WI38 (cell line): ENCODE results near the gene SPTBN5.

Experiments
- H3K4me3 ChIP-seq: 2 replicates; pipeline ENCODE4 v1.5.1; 2011; ENCODE audit warnings: low read depth, mild to moderate bottlenecking, control low read depth, low read length
- TF ChIP-seq, protein P1 (sequence below): IDR thresholded peaks from 2 replicates; pipeline ENCODE4 v1.5.1; 2012; ENCODE audit warnings: low read depth, mild to moderate bottlenecking, control low read depth, low read length

The SPTBN5 gene

DNA sequence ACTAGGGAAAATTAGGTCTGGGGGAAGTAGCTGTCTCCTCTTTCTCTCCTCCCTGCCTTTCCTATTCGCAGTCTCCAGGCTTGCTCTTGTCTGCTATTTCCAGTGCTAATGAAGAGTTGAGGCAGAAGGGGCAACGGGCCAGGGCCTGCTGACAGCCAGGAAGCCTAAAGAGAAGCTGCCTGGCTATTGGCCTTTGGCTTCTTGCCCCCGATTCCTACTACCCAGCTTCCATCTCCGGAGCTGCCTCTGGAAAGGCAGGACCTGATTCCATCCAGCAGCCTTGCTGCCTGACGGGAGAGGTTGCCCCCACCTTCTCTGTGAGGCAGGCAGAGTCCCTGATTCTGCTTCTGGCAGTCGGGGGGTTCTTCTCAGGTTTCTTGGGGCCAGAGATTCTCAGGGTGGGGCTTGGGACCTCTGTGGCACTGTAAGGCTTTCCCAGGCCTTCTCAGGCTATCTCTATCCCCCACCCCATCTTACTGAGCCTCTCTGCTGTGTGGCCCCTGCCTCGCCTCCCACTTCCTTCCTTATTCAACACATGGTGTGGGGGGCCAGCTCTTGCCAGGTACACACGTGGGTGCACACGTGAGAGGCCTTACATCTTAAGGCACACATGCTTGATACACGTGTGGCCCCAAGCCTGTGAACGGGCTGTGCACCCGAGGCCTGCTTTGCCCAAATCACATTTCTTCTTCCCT is 84.2 kb downstream of the SPTBN5 start:
- no peak overlapping the region for H3K4me3 ChIP-seq
- TF ChIP-seq, protein P1, sequence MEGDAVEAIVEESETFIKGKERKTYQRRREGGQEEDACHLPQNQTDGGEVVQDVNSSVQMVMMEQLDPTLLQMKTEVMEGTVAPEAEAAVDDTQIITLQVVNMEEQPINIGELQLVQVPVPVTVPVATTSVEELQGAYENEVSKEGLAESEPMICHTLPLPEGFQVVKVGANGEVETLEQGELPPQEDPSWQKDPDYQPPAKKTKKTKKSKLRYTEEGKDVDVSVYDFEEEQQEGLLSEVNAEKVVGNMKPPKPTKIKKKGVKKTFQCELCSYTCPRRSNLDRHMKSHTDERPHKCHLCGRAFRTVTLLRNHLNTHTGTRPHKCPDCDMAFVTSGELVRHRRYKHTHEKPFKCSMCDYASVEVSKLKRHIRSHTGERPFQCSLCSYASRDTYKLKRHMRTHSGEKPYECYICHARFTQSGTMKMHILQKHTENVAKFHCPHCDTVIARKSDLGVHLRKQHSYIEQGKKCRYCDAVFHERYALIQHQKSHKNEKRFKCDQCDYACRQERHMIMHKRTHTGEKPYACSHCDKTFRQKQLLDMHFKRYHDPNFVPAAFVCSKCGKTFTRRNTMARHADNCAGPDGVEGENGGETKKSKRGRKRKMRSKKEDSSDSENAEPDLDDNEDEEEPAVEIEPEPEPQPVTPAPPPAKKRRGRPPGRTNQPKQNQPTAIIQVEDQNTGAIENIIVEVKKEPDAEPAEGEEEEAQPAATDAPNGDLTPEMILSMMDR = no peak

DNA sequence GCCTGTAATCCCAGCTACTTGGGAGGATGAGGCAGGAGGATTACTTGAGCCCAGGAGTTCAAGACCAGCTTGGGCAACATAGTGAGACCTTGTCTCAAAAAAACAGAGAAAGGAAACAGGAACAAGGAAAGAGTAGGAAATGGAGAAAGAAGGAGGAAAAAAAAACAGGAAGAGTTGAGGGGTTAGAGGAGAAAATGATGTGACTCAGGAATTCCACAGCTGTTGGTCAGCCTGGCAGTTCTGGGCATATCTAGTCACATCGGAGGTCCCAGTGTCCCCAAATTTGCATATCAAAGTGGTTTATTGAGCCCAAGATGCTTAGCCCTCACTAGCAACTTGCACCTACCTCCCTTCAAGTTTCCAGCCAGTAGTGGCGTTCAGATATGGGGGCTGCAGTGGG is 84.7 kb downstream of the SPTBN5 start:
- no peak overlapping the region for H3K4me3 ChIP-seq
- TF ChIP-seq, protein P1 = no peak

DNA sequence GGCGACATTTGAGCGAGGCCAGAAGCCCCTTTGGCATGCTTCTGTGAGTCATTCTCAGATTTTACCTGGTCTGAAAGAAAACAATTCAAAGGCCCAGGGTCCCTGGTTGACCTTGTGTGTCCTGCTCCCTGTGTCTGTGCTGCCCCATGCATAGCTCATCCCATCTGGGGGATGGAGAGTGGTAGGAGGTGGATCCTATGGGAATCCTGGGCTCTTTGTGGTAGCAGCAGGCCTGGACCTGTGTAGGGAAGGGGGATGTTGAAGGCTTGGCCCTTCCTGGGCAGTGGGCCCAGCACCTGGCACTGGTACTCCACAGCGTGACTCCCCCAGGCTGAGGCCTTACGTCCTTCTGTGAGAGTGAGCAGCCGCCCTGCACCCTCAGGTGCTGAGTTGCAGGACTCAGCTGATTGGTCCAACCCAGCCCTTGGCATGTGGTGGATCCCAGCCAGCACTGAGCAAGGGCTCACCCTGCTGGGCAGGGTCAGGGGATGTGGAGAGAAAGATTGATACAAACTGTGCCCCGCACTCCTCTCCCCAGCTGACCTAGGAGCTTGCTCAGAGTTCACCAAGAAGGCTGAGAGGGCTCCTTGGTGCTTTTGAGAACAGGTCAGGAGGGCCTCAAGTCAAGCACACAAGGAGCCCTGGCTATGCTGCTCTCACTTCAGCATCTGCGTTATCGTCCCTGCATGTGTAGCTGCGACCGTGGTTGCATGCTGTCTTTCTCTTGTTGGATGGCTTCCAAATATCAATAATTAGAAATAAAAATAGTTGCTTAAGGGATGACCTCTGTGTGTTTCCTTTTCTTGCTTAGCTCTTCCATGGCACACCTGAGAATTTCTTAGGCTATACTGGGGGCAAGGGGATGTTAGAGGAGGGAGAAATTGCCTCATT is 87.3 kb downstream of the SPTBN5 start:
- TF ChIP-seq, protein P1 = no peak
- H3K4me3 ChIP-seq = no peak overlapping the region

DNA sequence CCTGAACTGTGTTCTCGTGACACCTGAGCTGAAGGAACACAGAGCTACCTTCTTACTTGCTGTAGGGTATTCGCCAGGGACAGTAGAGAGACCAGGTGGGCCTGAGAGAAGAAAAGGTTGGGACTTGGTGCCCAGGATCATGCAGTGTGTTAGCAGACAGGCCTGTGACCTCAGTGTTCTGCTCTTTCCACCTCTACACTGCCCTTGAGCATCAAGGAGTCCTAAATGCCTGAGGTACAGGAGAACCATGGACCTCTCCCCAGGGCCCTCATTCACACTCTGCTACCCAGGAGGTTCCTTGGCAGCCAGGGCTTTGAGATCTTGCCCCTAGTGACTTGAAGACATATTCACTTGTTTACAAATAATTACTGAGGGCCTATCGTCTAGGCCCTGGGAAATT is 88.1 kb downstream of the SPTBN5 start:
- TF ChIP-seq, protein P1 = no peak
- no peak overlapping the region for H3K4me3 ChIP-seq

DNA sequence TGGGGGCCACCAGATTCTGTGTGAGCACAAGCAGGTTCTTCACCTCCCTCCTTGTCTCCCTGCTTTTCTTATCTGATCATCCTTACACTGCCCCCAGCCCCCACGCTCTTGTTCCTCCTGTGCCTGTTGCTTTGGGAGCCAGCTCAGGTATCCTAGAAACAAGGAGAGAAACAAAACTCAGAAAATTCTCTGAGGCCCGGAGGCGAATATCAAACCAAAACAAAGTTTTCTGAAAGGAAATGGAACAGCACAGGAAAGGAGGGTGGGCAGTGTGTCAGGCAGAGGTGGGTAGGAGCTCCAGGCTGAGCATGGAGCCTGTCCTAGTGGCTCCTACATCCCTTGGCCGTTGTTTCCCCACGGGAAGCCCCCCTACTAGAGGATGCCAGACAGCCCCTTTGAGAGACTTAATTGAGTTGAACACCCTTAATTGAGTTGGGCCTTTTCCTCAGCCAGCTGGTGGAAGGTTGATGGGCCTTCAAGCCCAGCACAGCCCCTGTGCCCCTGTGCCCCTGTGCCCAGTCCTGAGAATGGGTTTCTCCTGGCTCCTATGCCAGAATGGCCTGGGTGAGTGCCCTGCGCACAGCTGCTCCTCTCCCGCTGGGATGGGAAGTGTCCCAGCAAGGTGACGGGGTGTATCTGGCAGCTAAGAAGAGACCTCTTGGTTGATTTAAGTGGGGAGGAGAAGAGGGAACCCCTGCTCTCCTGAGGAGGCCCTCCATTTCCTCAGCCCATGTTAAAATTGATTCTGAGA is 88.8 kb downstream of the SPTBN5 start:
- H3K4me3 ChIP-seq = no peak overlapping the region
- TF ChIP-seq, protein P1 = no peak

DNA sequence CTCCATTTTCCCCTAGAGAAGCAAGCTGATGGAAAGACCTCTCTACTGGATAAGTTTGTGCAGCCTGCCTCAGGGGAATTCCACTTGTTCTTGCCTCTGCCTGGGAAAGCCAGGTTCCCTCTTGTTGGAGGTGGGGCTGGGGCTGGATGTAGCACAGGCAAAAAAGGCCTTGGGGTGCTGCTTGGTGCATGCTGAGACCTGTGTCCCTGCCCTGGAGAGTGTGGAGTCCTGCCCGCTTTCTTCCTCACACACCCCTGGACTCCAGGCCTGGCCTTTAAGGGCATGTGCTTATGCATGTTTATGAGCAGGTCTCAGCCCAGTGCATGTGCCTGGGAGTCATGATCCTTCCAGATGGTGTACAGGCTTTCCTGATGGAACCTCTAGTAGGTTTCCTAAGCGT is 89.5 kb downstream of the SPTBN5 start:
- TF ChIP-seq, protein P1 = no peak
- no peak overlapping the region for H3K4me3 ChIP-seq
